Measurements from ENCODE around the gene CELF1. TPM values are rescaled to one million over a fixed set of nuclear protein-coding genes. Genes with fewer than 3 reads are reported as not detected.

CELF1 gene
- total and polyA plus RNA-seq, 2 of the 13 experiments (the other 11 are each of a cell fraction or from before 2014, with no cell fraction given): 69.0 to 80.1 TPM

DNA sequence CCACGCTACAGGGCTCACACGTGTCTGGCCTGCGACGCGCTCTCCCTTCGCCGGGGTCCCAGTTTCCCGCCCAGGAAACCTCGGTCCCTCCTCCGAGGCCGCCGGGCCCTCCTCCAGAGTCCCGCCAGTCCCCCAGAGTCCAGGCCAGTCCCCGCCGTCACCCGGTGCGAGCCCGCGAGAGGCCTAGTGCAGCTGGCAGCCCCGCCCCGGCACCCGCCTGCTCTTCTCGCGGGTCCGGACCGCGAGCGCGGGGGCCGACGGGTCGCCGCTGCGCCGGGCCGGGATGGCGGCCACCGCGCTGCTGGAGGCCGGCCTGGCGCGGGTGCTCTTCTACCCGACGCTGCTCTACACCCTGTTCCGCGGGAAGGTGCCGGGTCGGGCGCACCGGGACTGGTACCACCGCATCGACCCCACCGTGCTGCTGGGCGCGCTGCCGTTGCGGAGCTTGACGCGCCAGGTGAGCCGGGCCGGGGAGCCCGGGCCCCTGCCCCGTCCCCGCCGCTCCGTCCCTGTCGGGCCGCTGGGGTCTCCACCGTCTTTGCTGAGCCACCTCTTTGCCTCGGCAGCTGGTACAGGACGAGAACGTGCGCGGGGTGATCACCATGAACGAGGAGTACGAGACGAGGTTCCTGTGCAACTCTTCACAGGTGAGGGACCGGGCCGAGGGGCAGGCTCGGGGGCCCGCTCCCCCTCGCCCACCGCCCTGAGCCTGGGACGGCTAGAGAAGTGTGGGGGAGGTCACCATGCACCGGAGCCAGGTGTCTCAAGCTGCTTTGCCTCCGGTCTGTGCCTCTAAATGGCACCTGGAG is 12.6 kb upstream of the CELF1 start, which contains the start of gene PTPMT1 (continued):
- TF ChIP-seq, protein P1, sequence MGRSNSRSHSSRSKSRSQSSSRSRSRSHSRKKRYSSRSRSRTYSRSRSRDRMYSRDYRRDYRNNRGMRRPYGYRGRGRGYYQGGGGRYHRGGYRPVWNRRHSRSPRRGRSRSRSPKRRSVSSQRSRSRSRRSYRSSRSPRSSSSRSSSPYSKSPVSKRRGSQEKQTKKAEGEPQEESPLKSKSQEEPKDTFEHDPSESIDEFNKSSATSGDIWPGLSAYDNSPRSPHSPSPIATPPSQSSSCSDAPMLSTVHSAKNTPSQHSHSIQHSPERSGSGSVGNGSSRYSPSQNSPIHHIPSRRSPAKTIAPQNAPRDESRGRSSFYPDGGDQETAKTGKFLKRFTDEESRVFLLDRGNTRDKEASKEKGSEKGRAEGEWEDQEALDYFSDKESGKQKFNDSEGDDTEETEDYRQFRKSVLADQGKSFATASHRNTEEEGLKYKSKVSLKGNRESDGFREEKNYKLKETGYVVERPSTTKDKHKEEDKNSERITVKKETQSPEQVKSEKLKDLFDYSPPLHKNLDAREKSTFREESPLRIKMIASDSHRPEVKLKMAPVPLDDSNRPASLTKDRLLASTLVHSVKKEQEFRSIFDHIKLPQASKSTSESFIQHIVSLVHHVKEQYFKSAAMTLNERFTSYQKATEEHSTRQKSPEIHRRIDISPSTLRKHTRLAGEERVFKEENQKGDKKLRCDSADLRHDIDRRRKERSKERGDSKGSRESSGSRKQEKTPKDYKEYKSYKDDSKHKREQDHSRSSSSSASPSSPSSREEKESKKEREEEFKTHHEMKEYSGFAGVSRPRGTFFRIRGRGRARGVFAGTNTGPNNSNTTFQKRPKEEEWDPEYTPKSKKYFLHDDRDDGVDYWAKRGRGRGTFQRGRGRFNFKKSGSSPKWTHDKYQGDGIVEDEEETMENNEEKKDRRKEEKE (IDR thresholded peaks at IDR 0.05): no peak
- no peak for TF ChIP-seq SIN3A (IDR thresholded peaks at IDR 0.05; ENCODE audit: borderline replicate concordance, low read depth, low read length)
- no peak for TF ChIP-seq ZSCAN29 (CRISPR knock-in tag; conservative IDR thresholded peaks at IDR 0.05)
- TF ChIP-seq NFKB2 (CRISPR knock-in tag; IDR thresholded peaks at IDR 0.05; ENCODE audit: borderline replicate concordance): peak; percentile 80
- TF ChIP-seq TBX2 (CRISPR knock-in tag; IDR thresholded peaks at IDR 0.05; ENCODE audit: borderline replicate concordance): peak; percentile 56; the same call in 1 of the 2 replicates
- TF ChIP-seq ZNF740 (CRISPR knock-in tag; IDR thresholded peaks at IDR 0.05): no peak; the same call in 1 of the 2 replicates
- TF ChIP-seq MATR3 (CRISPR knock-in tag; IDR thresholded peaks at IDR 0.05): no peak
- TF ChIP-seq ZKSCAN1 (IDR thresholded peaks at IDR 0.05; ENCODE audit: low read length): no peak
- peak; percentile 36; the same call in 1 of the 2 replicates for TF ChIP-seq SPEN (CRISPR knock-in tag; IDR thresholded peaks at IDR 0.05; ENCODE audit: low read depth)
- no peak for TF ChIP-seq ZNF20 (CRISPR knock-in tag; IDR thresholded peaks at IDR 0.05)
- peak; percentile 54; the same call in 1 of the 2 replicates for TF ChIP-seq GZF1 (CRISPR knock-in tag; IDR thresholded peaks at IDR 0.05)
- no peak for TF ChIP-seq RFX3 (CRISPR knock-in tag; IDR thresholded peaks at IDR 0.05)
- no peak for TF ChIP-seq STAT6 (CRISPR knock-in tag; IDR thresholded peaks at IDR 0.05; ENCODE audit: borderline replicate concordance)
- TF ChIP-seq, protein P2, sequence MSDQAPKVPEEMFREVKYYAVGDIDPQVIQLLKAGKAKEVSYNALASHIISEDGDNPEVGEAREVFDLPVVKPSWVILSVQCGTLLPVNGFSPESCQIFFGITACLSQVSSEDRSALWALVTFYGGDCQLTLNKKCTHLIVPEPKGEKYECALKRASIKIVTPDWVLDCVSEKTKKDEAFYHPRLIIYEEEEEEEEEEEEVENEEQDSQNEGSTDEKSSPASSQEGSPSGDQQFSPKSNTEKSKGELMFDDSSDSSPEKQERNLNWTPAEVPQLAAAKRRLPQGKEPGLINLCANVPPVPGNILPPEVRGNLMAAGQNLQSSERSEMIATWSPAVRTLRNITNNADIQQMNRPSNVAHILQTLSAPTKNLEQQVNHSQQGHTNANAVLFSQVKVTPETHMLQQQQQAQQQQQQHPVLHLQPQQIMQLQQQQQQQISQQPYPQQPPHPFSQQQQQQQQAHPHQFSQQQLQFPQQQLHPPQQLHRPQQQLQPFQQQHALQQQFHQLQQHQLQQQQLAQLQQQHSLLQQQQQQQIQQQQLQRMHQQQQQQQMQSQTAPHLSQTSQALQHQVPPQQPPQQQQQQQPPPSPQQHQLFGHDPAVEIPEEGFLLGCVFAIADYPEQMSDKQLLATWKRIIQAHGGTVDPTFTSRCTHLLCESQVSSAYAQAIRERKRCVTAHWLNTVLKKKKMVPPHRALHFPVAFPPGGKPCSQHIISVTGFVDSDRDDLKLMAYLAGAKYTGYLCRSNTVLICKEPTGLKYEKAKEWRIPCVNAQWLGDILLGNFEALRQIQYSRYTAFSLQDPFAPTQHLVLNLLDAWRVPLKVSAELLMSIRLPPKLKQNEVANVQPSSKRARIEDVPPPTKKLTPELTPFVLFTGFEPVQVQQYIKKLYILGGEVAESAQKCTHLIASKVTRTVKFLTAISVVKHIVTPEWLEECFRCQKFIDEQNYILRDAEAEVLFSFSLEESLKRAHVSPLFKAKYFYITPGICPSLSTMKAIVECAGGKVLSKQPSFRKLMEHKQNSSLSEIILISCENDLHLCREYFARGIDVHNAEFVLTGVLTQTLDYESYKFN (CRISPR knock-in tag; conservative IDR thresholded peaks at IDR 0.05): no peak
- no peak for TF ChIP-seq HMG20B (CRISPR knock-in tag; conservative IDR thresholded peaks at IDR 0.05)
- no peak for TF ChIP-seq MEIS1 (CRISPR knock-in tag; IDR thresholded peaks at IDR 0.05; ENCODE audit: borderline replicate concordance)
- TF ChIP-seq SUZ12 (IDR thresholded peaks at IDR 0.05; ENCODE audit: low read depth, low read length): no peak
